ENCODE measurements around the gene NECTIN4.
A peak's percentile ranks its signal among the peaks of the same experiment; 100 is the strongest.

- TF ChIP-seq REST (IDR thresholded peaks at IDR 0.05; ENCODE audit: low read depth) (no peak), EP300 (IDR thresholded peaks at IDR 0.05; ENCODE audit: borderline replicate concordance) (peak; percentile 41; the same call in 1 of the 2 replicates), CREB1 (IDR thresholded peaks at IDR 0.05; ENCODE audit: low read depth) (no peak), FOXM1 (IDR thresholded peaks at IDR 0.05; ENCODE audit: borderline replicate concordance, low read depth) (no peak)
Observed at GRCh38 chr1:161132410-161133219, 43.3 kb upstream of the NECTIN4 start, which contains the start of gene DEDD.
